UCSD-AML1 (cell line): ENCODE results near the gene SIAH3.

ENCODE experiments used
- DNase-seq: peaks from one replicate; lab custom pipeline; 2025; ENCODE audit not compliant: unreplicated experiment; lab: John Stamatoyannopoulos, UW

The SIAH3 gene

GRCh38 chr13:45748941-45749759 lies 102.4 kb downstream of the SIAH3 start:
- DNase-seq = no peak

DNA sequence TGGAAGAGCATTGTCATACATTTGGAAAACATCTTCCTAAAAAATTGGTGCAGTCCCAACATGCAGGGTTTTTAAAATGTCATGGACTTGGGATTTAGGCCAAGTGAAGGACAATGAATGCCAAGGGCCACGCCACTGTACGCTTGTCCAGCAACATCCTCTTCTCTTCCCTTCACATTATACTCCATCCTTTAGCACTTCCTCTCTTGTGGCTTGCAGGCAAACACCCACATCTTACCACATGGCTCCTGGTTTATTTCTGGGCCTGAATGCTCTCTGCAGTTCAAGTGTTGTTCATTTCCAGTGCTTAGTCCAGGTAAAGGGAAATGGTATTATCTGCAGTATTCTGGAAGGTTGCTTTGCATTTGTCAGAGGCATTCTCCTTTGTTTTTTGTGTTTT lies 104.5 kb downstream of the SIAH3 start:
- peak; percentile 12 for DNase-seq

DNA sequence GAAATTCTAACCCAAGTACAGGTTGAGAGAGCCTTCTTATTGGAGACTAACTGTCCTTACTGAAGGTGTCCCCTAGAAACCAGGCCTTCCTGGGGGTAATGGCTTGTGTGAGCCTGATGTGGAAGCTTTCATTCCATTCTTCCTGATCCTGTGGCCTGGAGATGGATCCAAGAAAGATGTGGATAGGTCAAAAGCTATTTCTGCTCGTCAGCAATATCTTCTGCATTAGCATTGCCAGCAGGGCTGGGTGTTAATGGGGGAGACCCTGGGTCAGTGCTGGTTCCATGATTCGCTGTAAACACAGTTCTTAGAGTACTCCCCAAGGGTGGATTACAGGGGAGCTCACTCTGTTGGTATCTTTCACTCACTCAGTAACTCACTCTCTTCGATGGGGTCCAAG lies 106.6 kb downstream of the SIAH3 start:
- no peak for DNase-seq

DNA sequence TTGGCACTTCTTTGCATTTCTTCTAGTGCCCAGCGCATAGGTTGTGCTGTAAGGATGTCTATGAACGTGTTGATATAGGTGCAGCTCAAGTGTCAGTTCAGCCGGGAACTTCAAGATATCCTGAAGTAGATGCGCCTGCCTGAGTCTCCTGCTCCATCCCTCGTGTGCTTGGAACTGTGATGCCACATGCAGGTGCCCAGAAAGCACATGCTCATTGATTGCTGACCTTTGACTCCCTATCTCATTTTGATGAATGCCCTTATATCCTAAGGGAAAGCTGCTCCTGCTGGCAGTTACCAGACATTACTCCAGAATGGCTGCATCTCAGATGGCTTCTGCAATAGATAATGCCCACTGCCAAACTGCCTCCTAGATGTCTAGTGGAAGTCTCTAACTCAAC lies 108.6 kb downstream of the SIAH3 start:
- no peak for DNase-seq

DNA sequence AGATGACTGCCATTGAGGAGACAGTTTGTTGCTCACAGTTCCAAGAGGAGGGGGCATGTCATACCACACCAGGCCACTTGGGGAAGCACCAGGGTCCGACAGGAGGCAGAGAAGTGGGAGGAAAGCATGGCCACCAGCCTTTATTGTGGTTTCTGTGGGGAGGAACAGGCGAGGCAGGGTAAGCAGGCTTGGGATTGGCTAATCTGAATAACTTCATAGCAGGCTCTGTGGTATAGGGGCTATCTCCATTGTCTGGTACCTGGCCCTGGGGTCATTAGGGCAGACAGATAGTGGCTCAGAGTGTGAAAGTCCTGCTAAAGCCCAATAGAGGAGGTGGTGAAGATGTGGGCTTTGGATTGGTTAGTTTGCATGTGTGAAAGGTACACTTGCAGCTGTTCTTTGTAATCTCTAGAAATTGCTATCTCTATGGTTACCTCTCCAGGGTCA lies 114.0 kb downstream of the SIAH3 start:
- no peak for DNase-seq

DNA sequence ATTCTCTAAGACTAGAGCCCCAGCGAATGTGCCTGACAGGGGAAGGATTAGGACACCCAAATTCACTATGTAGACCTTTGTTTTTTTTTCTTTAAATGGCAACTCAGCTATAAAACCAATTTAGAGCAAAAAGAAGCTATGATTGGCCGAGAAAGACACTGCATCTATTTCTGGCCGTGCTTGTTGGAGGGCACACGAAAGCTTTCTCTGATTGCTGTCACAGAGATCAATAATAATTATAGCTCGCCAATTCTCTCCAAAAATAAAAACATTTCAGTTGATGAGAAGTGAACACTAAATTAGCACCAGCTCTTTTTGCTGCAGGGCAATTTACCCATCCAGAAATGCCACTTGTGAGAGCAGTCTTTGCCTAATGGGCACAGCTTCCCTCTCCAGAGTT lies 118.2 kb downstream of the SIAH3 start:
- no peak for DNase-seq

DNA sequence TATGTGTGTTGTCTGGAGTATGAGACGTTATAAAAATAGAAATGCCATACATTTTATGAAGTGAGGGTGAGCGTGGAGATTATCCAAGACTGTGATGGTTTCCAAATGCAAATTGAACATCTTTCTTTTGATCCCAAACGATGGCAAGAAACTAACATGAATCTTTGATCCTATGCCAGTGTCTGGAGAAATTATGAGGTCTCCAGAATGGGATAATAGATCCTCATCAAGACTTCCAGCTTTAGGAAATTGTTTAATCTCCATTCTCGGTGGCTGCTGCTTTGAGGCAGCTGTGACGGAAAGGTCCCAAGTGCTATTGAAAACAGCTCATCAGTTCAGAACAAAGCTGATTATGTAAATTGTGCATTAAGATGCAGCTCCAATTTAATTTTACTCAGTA lies 118.6 kb downstream of the SIAH3 start:
- DNase-seq = no peak

DNA sequence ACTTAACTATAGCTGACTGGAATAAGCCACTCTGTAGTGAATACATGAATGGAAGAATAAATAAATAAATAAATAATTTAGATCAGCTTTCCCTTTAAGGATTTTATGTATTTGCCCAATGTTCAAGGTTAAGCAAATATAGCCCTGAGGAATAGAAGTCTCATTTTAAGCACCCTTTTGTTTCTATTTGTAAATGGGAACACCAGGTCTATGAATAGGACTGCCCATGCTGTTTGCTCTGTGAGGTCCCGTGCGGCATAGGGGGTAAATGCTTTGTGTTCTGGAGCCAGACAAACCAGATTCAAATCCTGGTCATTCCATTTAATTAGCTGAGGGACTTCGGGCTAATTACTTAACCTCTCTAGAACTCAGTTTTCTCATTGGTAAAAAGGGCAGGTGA lies 120.1 kb downstream of the SIAH3 start:
- DNase-seq = no peak

GRCh38 chr13:45728759-45729158 lies 122.8 kb downstream of the SIAH3 start:
- peak; percentile 27 for DNase-seq
